D341Med (cell line): ENCODE data around the gene AGAP1.
A peak's percentile ranks its signal among the peaks of the same experiment; 100 is the strongest.
"Not testable (repeated sequence)": the region's sequence is repeated elsewhere in the genome, so short reads cannot be mapped to it uniquely, and the experiment has no call there.

Experiments
- DNase-seq: peaks from one replicate; pipeline ENCODE4 v3.0.0; 2012; ENCODE audit warnings: low spot score

The AGAP1 gene

DNA sequence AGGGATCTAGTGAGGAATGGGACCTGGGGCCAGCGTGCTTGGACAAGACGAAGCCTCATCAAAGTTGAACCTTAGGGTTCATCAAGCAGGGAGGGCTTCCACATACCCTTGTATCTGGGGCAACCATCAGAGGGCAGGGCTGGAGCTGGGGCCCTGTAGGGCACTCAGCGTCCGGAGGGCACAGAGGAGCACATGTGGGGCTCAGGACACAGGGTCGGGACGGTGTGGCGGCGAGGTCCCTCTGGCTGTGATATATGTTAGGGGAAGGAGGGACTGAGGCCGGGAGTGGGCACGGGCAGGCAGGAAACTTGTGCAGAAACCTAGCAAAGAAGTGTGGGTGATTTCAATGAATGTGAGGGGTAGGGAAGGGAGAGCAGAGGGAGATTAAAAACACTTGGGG, 244.0 kb downstream of the AGAP1 start:
- DNase-seq: no peak

DNA sequence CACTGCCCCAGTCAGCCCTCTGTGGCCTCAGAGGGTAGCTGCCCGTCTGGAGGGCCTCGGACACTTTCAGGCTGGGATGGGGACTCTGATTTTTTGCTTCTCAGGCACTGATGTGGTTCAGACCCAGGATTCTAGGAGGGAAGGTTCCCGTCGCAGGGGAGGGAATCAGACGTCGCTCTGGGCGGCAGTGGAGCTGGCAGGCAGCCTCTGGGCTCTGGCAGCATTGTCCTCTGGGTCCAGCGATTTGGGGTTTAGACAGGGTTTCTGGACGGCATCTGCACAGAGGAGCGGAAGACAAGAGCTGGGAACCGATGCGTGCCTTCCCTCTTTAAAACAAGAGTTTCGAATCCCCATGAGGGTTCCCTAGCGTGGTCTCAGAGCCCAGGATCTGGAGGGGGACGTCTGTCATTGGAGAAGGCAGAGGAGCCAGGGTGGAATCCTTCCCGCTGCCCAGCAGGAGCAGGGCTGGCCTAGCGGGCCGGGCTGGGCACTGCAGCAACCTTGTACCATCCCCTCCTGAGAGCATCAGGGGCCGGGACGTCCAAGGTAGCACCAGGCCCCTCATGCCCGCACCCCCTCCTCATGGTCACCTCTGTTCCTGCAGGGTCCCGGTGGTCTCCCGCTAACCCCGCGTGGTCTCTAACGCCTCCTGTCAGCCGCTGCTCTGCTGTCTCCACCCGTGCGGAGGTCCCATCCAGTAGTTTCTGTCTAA, 246.0 kb downstream of the AGAP1 start:
- no peak for DNase-seq

DNA sequence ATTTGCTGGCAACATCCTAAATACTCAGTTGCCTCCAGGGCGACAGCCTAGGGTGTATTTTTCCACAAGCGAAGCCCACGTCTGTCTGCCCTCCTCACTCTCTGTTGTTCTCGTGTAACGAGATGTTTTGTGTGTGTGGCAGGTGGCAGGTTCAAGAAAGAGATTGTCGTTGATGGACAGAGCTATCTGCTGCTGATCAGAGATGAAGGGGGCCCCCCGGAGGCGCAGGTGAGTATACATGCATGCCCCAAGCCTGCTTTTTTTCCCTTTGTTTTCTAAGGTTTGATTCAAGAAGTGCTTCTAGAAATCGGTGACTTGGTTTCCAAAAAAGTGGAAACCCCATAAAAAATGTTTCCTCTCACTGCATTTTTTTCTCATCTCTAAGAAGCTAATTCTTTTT, 247.0 kb downstream of the AGAP1 start:
- DNase-seq: peak; percentile 71

DNA sequence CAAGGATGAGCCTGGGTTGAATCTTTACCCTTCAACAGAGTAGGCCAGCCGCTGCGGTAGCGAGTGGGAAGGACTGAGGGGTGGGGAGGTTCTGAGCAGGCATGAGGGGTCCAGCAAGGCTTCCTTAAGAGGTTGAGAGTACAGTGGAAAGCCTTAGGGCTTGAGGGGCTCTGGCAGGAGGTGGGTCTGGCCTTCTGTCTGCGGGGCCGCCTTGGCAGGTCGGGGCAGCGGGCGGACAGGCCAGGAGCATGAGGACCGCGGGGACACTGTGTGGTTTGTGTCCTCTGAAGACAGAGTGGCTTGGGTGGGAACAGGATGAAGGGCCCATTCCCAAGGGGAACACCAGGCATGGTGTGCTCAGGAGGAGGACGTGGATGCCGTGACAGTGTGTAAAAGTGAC, 250.3 kb downstream of the AGAP1 start:
- DNase-seq: no peak

DNA sequence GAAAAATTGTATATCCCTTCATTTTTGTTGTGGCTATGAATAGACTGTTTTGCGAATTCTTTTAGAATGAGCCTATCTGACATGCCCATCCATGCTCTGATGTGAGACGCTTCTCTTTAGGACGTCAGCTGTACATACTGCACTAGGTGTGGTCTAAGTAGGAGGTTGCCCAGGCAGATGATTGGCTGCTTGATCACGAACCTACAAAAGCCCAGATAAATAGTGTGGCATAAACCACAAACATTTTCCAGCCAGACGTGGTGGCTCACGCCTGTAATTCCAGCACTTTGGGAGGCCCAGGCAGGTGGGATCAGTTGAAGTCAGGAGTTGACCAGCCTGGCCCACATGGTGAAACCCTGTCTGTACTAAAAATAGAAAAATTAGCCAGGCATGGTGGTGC, 251.8 kb downstream of the AGAP1 start:
- no peak for DNase-seq

DNA sequence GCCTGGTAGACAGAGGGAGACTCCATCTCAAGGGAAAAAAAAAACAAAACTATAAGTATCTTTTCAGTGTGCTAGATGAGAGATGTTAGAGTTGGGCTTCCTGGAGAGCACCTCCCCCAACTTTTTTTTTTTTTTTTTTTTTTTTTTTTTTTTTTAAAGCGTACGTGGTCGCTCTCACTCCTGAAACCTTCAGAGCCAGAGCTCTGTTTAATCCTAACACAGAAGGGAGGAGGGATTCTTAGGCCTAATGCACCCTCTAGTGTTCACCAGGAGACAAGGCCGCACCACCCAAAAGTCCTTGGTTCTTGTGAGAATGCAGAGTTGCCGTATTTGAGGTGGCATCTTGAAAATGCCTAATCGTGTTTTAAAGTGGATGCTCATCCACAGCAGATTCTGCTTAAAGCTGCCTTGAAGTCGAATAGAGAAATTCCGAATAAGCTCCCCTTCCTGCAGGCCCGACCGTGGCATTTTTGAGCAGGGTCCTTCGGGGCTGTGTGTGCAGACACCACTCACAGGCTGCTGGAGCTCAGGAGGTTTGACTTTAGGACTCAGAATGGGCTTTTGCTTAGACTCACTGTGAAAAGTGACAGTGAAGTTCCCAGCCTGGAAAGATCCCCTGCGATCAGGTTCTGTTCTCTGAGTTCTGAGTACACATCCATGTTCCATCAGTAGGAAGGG, 252.6 kb downstream of the AGAP1 start:
- peak; percentile 78 for DNase-seq

DNA sequence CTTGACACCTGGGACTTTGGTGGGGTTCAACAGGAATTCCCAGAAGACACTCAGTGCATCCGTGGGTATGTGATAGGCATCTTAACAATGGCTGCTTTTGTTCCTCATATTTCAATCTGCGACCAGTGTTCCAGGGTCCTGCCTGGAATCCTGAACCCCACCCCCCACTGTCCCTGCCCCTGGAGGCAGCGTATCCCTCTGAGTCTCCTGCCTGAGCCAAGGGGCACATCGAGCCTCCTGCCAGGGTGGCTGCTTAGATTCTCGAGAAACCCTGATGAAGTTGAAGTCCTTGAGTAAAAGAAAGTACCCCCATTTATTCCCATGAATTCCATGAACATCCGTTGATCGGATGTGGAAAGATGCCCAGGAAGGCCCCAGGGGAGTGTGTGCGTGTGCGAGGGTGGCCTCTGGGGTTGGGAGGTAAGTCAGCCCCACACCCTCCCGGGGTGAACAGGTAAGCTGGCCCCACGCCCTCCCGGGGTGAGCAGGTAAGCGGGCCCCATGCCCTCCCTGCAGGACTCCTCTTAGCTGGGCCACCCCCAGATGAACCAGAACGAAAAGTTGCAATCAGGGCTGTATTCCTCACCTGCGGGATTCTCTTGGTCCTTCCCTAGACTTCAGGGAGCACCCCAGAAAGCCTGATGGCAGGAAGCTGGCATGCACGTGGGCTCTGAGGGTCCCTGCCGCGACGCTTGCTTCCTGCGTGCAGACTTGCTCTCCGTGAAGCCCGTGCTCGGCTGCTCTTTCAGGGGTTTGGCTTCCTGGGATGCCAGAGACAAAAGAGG, 253.3 kb downstream of the AGAP1 start:
- DNase-seq: no peak

DNA sequence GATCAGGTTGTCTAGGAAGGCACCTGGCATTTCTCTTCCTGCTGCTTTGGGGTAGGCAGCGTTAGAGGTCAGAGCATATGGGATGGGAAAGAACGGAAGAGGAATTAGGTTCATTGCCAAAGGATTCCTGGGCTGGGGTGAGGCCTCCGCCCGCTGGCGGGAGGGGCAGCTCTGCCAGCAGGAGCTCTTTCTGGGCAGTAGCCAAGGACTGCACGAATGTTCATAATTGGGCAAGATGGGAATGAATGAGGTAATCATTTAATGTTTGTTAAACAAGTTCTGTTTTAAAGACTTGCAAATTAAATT, 253.9 kb downstream of the AGAP1 start:
- DNase-seq: peak; percentile 51

DNA sequence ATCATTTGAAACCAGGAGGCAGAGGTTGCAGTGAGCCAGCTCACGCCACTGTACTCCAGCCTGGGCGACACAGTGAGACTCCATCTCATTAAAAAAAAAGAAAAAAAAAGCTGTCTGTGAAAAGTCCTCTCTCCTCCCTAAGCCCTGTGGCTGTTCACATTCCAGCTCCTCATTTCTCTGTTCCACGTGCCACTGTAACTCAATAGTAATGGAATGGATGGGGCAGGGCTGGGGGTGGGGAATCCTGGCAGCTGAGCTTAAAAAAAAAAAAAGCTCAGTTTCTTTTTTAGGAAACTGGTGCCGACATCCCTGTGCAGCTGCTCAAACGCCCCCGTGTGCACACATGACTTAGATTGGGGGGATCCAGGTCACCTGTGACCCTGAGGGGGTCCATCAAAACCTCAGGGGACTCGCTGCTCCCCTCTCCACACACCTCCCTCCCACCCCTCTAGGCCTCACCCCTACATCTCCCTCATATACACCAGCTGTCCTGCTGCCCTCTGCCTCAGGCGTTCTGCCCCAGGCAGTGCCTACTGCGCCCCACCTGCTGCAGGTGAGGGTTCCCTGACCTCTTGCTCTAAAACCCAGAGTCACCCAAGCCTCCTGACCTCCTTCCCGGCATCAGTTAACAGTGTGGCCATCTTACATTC, 255.4 kb downstream of the AGAP1 start:
- no peak for DNase-seq

DNA sequence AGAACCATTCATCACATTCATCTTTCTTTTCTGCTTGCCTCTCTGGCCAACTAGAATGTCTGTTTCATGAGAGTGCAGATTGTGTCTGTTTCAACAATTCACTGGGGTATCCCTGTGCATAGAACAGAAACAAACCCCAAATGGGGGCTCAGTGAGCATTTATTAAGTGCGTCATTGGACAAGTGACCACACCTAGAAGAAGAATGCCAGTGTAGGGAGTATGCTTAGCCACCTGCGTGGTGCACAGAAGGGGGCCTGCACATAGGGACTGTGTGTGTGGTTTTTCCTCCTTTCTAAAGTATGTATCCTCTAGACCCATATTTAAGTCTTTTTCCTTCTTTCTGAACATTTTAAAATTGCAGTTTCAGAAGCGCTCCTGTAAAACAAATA, 255.9 kb downstream of the AGAP1 start:
- DNase-seq: no peak

DNA sequence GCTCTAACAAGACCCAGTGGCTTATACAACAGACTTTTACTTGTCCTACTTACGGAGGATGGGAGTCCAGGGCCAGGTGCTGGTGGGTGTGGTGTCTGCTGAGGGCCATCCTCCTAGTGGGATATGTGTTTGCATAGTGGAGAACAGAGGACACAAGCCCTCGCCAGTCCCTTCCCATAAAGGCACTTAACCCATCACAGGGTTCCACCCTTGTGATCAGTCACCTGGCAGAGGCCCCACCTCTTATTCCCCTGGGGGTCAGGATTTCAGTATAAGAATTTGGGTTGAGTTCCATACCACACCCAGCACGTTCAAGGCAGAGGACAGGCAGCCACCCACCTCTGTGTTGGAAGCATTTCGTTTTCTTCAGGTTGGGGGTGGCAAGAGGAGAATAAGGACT, 259.0 kb downstream of the AGAP1 start:
- no peak for DNase-seq

DNA sequence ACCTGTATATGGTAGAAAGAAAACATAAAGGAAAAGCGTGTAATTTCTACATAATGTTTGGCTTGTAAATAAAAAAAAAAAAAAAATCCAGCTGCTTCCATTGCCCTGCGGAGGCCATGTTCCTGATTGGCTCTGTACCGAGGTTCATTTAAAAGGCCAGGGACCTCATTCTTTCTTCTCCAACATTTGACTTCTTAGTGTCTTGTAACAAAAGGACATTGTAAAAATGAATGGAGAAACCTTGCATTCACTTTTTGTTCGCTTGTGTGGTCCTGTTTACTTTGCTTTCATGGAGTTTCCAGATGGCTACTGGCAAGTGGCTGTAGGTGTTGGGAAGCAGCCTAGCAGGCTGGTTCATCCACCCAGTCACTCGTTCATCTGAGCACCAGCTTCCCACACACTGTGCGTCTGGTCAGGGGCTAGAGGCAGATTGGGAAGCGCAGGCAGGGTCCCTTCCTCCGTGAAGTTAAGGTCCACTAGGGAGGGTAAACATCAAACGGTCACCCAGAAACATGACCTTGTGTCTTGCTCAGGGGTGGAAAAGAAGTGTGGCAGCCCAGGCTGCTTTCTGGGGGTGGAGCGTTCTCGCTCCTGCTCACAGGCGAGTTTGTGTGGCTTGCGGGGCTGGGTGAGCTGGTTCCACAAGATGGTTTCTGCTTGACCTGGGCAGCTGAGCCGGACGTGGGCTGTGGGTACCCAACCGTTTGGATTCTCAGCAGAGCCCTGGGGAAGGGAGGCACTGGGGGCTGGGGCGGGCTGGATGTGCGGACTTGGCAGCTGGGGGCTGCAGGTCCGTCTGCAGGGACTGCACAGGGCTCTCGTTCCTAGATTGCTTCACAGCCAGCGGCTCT, 260.7 kb downstream of the AGAP1 start:
- DNase-seq: no peak

DNA sequence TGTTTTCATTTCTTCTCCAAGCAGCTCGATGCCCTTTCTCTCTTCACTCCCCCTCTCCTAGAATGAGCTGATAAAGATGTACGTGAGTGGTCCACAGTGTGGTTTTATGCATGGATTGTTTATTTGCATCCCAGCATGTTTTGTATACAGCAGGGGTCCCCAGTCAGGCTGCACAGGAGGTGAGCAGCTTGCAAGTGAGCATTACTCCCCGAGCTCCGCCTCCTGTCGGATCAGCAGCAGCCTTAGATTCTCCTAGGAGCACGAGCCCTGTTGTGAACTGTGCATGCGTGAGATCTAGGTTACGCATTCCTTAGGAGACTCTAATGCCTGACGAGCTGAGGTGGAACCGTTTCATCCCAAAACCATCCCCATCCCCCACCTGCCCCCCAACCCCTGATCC, 262.6 kb downstream of the AGAP1 start:
- DNase-seq: no peak

DNA sequence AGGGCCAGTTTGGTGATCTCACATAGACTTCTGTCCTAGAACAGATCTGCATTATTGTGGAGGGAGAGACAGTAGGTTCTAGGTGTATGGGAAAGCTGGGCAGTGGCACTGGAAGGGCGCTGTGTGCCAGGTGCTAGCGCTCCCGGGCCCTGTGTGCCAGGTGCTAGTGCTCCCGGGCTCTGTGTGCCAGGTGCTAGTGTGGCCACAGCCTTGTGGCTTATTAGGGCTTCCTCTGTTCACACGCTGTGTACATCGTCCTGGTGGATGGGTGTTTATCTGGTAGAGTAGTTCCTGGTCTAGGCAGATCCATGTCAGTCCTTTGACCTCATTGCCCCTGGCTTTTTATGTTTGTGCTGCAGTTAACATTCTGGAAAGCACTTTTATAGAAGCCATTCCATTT, 263.4 kb downstream of the AGAP1 start:
- no peak for DNase-seq

DNA sequence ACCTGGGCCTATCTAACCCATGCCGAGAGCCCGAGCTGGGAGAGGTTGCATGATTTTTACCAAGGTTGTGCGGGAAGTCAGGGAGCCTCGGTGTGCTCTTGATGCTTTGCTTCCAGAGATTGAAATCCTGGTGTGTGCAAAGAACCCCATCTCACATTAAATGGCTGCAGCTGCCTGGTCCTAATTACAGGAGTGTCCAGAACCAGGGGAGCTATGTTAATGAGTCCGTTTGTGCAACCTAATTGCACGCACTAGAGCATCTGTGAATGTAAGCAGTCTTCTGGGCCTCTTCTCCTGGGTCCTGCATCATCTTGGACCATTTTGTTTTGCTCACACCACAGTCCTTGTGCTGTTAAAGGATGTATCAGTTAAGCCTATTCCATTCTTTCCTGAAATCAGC, 263.8 kb downstream of the AGAP1 start:
- DNase-seq: no peak

DNA sequence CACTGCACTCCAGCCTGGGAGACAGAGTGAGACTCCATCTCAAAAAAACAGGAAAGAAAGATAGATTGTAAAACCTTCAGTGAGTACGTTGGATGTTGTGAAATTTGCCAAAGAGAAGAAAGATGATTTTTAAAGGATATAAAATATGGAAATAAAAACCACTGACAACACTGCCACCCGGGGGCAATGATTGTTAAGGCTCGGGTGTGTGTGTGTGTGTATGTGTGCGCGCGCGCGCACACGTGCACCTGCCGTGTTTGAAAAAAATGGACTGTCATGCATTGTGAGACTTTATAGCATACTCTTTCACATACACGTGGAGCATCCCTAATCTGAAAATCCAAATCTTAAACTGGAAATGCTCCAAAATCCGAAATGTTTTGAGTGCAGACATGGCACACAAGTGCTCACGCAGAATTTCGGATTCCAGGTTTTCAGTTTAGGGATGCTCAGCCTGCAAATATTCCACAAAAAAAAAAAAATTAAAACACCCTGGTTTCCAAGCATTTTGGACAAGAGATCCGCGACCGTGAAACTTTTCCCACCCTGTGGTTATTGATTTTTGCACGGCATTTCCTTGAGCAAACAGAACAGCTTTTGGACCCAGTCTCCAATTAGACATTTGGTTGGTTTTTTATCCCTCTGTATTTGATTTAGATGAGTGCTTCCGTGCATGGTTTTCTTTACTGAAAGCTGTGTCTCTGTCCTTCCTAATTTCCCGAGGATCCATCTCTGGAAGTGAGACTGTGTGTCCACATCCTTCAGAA, 269.2 kb downstream of the AGAP1 start:
- no peak for DNase-seq

DNA sequence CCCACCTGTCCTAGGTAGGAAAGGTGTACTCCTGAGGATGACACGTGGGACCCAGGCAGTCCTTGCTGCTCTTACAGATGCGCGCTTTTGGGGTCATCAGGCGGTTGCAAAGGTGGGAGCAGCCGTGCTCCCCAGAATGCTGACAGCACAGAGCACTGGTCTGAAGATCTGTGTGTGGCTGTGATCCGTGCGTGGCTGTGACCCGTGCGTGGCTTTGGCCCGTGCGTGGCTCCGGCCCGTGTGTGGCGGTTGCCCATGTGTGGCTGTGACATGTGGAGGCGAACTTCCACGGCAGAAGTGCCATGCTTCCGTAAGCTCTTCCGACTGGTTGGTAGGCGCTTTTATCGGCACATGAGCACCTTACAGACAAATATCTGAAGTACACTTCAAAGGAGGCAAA, 270.0 kb downstream of the AGAP1 start:
- DNase-seq: no peak

DNA sequence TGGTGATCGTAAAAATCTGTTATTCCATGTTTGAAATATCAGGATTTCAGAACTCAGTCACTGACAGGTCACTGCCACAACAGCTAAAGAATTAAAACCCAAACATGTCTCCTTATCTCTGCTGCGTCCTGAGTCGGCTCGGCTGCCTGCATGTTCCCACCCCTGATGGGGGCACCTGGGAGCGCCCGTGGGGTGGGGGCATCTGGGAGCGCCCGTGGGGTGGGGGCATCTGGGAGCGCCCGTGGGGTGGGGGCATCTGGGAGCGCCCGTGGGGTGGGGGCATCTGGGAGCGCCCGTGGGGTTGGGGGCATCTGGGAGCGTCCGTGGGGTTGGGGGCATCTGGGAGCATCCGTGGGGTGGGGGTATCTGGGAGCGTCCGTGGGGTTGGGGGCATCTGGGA, 270.6 kb downstream of the AGAP1 start:
- DNase-seq: not testable (repeated sequence)

DNA sequence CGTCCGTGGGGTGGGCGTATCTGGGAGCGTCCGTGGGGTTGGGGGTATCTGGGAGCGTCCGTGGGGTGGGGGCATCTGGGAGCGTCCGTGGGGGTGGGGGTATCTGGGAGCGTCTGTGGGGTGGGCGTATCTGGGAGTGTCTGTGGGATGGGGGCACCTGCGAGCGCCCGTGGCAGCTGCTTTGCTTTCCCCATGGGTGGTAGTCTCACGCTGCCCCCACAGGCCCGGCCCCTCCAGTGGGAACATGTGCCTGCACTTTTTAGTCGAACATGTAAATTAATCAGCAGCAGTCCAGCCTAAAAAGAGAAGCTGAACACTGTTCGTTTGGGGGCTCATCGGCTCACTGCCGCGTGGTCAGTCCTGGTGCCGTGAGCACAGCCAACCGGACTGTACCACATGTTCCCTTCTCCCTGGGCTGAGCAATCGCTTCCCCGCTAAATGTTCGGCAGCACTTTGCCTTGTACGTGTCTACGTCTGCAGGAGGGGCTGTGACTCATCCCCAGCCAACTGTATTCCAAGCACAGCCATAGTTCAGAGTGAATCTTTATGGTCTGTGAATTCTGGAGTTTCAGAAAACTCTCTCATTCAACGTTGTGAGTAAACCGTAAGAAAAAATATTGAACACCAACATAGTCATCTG, 271.5 kb downstream of the AGAP1 start:
- DNase-seq: no peak

DNA sequence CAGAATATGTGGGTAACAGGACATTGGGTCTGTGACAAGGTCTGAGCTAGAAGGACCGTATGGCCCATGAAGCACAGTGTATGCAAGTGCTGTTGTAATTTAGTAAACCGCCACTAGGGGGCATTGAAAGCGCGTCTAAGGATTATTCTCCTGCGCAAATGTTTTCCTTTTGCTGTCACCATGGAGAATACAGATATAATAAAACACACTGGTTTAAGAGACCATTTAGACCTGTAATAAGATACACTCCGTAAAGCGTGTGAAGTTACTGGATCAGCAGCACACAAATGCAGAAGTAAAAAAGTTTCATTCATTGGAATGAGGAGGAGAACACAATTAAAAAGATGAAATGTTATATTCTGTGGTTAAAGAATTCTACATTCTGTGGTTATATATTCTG, 272.4 kb downstream of the AGAP1 start:
- peak; percentile 70 for DNase-seq

DNA sequence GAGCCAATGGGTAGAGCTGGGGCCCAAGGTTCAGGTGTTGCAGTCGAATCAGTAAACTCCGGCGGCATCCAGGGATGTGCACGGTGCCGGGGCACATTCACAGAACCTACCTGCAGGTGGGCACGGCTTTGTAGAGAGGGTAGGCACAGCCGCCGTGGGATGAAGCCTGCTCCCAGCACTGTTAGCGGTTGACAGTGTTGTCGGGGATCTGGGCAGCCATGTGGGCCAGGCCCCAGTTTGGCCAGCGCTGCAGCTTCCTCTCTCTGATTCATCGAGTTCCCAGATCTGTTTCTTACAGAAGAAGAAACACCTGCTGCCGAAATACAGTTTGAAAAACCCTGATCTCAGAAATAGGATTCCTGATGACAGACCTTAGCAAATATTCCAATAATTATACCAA, 274.8 kb downstream of the AGAP1 start:
- DNase-seq: no peak
